ENCODE data around the gene S100A1.

The S100A1 gene

DNA sequence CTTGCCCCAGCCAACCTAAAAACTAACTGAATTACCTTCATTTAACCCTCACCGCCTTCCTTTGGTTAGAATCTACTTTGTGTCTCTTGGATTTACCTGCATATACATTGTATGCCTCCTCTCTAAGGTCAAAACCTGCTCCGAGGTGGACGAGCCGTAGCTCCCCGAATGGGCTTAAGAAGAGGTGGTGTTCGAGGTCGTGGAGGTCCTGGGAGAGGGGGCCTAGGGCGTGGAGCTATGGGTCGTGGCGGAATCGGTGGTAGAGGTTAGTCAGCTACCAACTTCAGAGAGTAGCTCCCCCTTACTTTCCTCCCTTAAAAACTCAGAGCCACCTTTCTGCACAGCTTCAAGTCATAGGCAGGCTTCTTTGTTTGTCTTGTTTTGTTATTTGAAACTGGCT lies 14.9 kb downstream of the S100A1 start:
- no peak overlapping the region for H3K4me3 ChIP-seq (replicated peaks; ENCODE audit: low read depth, low read length)
- TF ChIP-seq, protein P1, sequence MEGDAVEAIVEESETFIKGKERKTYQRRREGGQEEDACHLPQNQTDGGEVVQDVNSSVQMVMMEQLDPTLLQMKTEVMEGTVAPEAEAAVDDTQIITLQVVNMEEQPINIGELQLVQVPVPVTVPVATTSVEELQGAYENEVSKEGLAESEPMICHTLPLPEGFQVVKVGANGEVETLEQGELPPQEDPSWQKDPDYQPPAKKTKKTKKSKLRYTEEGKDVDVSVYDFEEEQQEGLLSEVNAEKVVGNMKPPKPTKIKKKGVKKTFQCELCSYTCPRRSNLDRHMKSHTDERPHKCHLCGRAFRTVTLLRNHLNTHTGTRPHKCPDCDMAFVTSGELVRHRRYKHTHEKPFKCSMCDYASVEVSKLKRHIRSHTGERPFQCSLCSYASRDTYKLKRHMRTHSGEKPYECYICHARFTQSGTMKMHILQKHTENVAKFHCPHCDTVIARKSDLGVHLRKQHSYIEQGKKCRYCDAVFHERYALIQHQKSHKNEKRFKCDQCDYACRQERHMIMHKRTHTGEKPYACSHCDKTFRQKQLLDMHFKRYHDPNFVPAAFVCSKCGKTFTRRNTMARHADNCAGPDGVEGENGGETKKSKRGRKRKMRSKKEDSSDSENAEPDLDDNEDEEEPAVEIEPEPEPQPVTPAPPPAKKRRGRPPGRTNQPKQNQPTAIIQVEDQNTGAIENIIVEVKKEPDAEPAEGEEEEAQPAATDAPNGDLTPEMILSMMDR (IDR thresholded peaks at IDR 0.05; ENCODE audit: low read depth, low read length, missing control alignments): no peak
- no peak for DNase-seq (ENCODE audit: extremely low read depth, low read depth)

DNA sequence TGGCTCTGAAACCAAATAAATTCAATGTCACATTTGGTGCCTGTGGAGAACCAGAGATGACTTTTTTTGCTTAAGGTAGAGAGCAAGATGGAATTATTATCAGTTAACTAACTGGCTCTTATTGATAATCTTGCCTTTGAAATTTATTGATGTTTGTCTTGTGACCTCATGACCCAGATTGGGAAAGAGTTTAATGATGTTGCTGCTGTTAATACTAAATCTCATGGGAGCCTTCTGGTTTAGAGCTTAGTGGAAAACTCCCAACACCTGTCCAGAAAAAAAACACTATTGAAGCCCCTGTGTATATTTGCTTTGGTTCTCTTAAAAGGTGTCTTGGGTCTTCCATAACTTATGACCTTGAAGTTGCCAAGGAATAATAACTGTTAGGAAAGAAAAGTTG lies 15.6 kb downstream of the S100A1 start:
- no peak for DNase-seq (ENCODE audit: extremely low read depth, low read depth)
- H3K4me3 ChIP-seq (replicated peaks; ENCODE audit: low read depth, low read length): no peak overlapping the region
- TF ChIP-seq, protein P1 (IDR thresholded peaks at IDR 0.05; ENCODE audit: low read depth, low read length, missing control alignments): no peak

DNA sequence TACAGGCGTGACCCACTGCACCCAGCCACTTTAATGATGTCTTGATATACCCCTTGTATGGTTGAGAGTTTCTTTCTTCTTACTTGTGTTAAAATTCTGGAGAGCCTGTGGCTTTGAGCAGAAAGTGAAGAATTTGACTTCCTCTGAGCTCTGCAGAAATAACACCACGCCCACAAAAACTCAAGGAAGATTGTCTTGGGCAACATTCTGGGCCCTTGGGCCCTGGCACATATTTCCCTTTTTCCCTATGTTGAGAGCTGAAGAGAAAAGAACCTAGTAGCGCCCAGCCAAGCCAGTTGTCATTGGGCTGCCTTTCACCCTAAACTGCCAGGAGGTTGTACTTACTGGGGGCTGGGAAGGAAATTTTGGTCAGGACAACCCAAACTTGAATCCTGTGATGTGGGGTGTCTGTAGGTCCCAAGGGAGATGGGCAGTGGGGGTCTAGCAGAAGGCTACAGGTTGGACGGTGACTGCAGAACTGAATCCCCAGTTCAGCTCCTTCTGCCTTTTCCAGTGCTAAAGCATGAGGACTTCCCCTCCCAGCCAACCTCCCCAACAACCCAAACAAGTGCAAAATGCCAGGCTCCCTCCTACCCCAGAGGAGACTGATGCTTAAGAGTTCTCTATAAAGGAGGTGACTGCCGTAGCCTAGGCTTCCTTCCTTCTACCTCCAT lies 18.6 kb downstream of the S100A1 start:
- TF ChIP-seq, protein P1 (IDR thresholded peaks at IDR 0.05; ENCODE audit: low read depth, low read length, missing control alignments): no peak
- DNase-seq (ENCODE audit: extremely low read depth, low read depth): no peak

GRCh38 chr1:153647346-153647714 lies 19.1 kb downstream of the S100A1 start:
- TF ChIP-seq, protein P1 (IDR thresholded peaks at IDR 0.05; ENCODE audit: low read depth, low read length, missing control alignments): no peak
- no peak overlapping the region for H3K4me3 ChIP-seq (replicated peaks; ENCODE audit: low read depth, low read length)

More for the DNA sequence above, 18.6 kb downstream of the S100A1 start:
- no peak overlapping the region for H3K4me3 ChIP-seq (replicated peaks; ENCODE audit: low read depth, low read length)

GRCh38 chr1:153648000-153648643 lies 19.9 kb downstream of the S100A1 start:
- no peak for DNase-seq (ENCODE audit: extremely low read depth, low read depth)
- TF ChIP-seq, protein P1 (IDR thresholded peaks at IDR 0.05; ENCODE audit: low read depth, low read length, missing control alignments): no peak
- H3K4me3 ChIP-seq (replicated peaks; ENCODE audit: low read depth, low read length): no peak overlapping the region

More at GRCh38 chr1:153647346-153647714, 19.1 kb downstream of the S100A1 start:
- DNase-seq (ENCODE audit: extremely low read depth, low read depth): no peak

- no peak overlapping the region for H3K4me3 ChIP-seq (replicated peaks; ENCODE audit: low read depth, low read length)
- DNase-seq (ENCODE audit: extremely low read depth, low read depth): no peak
Measured at GRCh38 chr1:153649137-153649862, 21.1 kb downstream of the S100A1 start.

More at GRCh38 chr1:153649137-153649862, 21.1 kb downstream of the S100A1 start:
- TF ChIP-seq, protein P1 (IDR thresholded peaks at IDR 0.05; ENCODE audit: low read depth, low read length, missing control alignments): no peak
